ENCODE results near the gene IMMT. TPM values are rescaled to one million over a fixed set of nuclear protein-coding genes. Genes with fewer than 3 reads are reported as not detected.

IMMT gene
- total RNA-seq, 1 donor from 2014 or later: 70.4 TPM

GRCh38 chr2:86105969-86106945 lies 89.0 kb downstream of the IMMT start, which contains the start of gene PTCD3:
Gene PTCD3, plus strand, starts transcription at chr2:86106235. Its CDS starts 13 bp downstream, at chr2:86106248.
- Mint-ChIP-seq H3K4me3 (peak within 1 kb of the TSS; percentile 97), H3K27ac (peak within 1 kb of the TSS; percentile 100), H3K9me3 (peaks cover 9% of the 10 kb centered on the region), H3K4me1 (peaks cover 31% of the 10 kb centered on the region), H3K27me3 (ENCODE audit: low read depth) (no peaks in the 10 kb centered on the region), H3K36me3 (peaks cover 30% of the 10 kb centered on the region)
- no peak for TF ChIP-seq CTCF (IDR thresholded peaks at IDR 0.05; ENCODE audit: unreplicated experiment)
- peak; percentile 83 to 89 for DNase-seq (ENCODE audit: low spot score in 2 of 2, unreplicated experiment in 2 of 2)

- DNase-seq (ENCODE audit: low spot score in 2 of 2, unreplicated experiment in 2 of 2): peak; percentile 60 to 77
- TF ChIP-seq CTCF (IDR thresholded peaks at IDR 0.05; ENCODE audit: unreplicated experiment): no peak
- Mint-ChIP-seq H3K36me3 (peaks cover 25% of the 10 kb centered on the region), H3K4me1 (peaks cover 31% of the 10 kb centered on the region), H3K27me3 (ENCODE audit: low read depth) (no peaks in the 10 kb centered on the region), H3K4me3 (peak within 1 kb of the TSS; percentile 97), H3K9me3 (peaks cover 9% of the 10 kb centered on the region), H3K27ac (peak within 1 kb of the TSS; percentile 100)
Observed at GRCh38 chr2:86105252-86105968, 89.9 kb downstream of the IMMT start, which contains the start of gene POLR1A. Gene POLR1A, minus strand, starts transcription at chr2:86105886. Its CDS starts 110 bp downstream, at chr2:86105776.

GRCh38 chr2:86102157-86102556 lies 93.1 kb downstream of the IMMT start:
- peaks cover 23% of the 10 kb centered on the region for H3K4me1 Mint-ChIP-seq
- H3K9me3 Mint-ChIP-seq: peaks cover 15% of the 10 kb centered on the region
- peaks cover 32% of the 10 kb centered on the region for H3K36me3 Mint-ChIP-seq
- no peaks in the 10 kb centered on the region for H3K27me3 Mint-ChIP-seq (ENCODE audit: low read depth)
- no peak overlapping the region for H3K4me3 Mint-ChIP-seq
- no peak for TF ChIP-seq CTCF (IDR thresholded peaks at IDR 0.05; ENCODE audit: unreplicated experiment)
- no peak for DNase-seq (ENCODE audit: low spot score in 2 of 2, unreplicated experiment in 2 of 2)
- no peak overlapping the region for H3K27ac Mint-ChIP-seq

- no peak for TF ChIP-seq CTCF (IDR thresholded peaks at IDR 0.05; ENCODE audit: unreplicated experiment)
- Mint-ChIP-seq H3K9me3 (peaks cover 23% of the 10 kb centered on the region), H3K4me1 (peaks cover 1% of the 10 kb centered on the region), H3K27me3 (ENCODE audit: low read depth) (no peaks in the 10 kb centered on the region), H3K4me3 (no peak overlapping the region), H3K36me3 (peaks cover 49% of the 10 kb centered on the region), H3K27ac (no peak overlapping the region)
- no peak for DNase-seq (ENCODE audit: low spot score in 2 of 2, unreplicated experiment in 2 of 2)
Observed at GRCh38 chr2:86097913-86098312, 97.3 kb downstream of the IMMT start.

- no peaks in the 10 kb centered on the region for H3K27me3 Mint-ChIP-seq (ENCODE audit: low read depth)
- peaks cover 17% of the 10 kb centered on the region for H3K9me3 Mint-ChIP-seq
- no peak for TF ChIP-seq CTCF (IDR thresholded peaks at IDR 0.05; ENCODE audit: unreplicated experiment)
- no peak overlapping the region for H3K27ac Mint-ChIP-seq
- H3K36me3 Mint-ChIP-seq: peaks cover 44% of the 10 kb centered on the region
- no peak overlapping the region for H3K4me3 Mint-ChIP-seq
- no peaks in the 10 kb centered on the region for H3K4me1 Mint-ChIP-seq
- no peak for DNase-seq (ENCODE audit: low spot score in 2 of 2, unreplicated experiment in 2 of 2)
Observed at GRCh38 chr2:86097114-86097896, 98.0 kb downstream of the IMMT start.
